Astrocyte of the cerebellum (primary cell): ENCODE data around the gene MNT.
A peak's percentile ranks its signal among the peaks of the same experiment; 100 is the strongest.

Source experiments
- DNase-seq: peaks from one replicate; pipeline ENCODE4 v3.0.0-alpha.2; 2011; ENCODE audit warnings: low read depth
- H3K4me3 ChIP-seq: 2 replicates; pipeline ENCODE4 v1.5.1; 2011; ENCODE audit warnings: mild to moderate bottlenecking, low read depth, low read length, moderate library complexity
- CTCF ChIP-seq: IDR thresholded peaks from 2 replicates; pipeline ENCODE4 v1.5.1; 2012; ENCODE audit warnings: low read length, low read depth, moderate library complexity, mild to moderate bottlenecking; ENCODE audit errors: missing control alignments
- in situ Hi-C: cut with HindIII; loops from 2 replicates; pipeline ENCODE4 v1.10.0; 2017; ENCODE audit warnings: low sequenced_read_pairs

Gene MNT

GRCh38 chr17:2347805-2348685, 52.8 kb downstream of the MNT start:
- in situ Hi-C loops: no loop called here
- TF ChIP-seq CTCF: no peak
- no peak for DNase-seq
- no peak overlapping the region for H3K4me3 ChIP-seq

- in situ Hi-C loops: no loop called here
- TF ChIP-seq CTCF: no peak
- DNase-seq: no peak
- no peak overlapping the region for H3K4me3 ChIP-seq
Observed at GRCh38 chr17:2346475-2346874, 54.4 kb downstream of the MNT start.

- H3K4me3 ChIP-seq: no peak overlapping the region
- TF ChIP-seq CTCF: no peak
- in situ Hi-C loops: no loop called here
- no peak for DNase-seq
Observed at GRCh38 chr17:2344528-2344927, 56.3 kb downstream of the MNT start.

GRCh38 chr17:2343421-2343820, 57.4 kb downstream of the MNT start:
- in situ Hi-C loops: no loop called here
- no peak overlapping the region for H3K4me3 ChIP-seq
- no peak for TF ChIP-seq CTCF
- DNase-seq: no peak

GRCh38 chr17:2338315-2338657, 62.6 kb downstream of the MNT start:
- in situ Hi-C loops: no loop called here
- peak overlapping the region; percentile 93 for H3K4me3 ChIP-seq
- no peak for DNase-seq
- no peak for TF ChIP-seq CTCF

- no peak for DNase-seq
- peak overlapping the region; percentile 93 for H3K4me3 ChIP-seq
- no peak for TF ChIP-seq CTCF
Observed at GRCh38 chr17:2337544-2338314, 63.1 kb downstream of the MNT start.

More at GRCh38 chr17:2337544-2338314, 63.1 kb downstream of the MNT start:
- in situ Hi-C loops: no loop called here
